Activated CD4-positive, alpha-beta memory T cell treated with anti-CD3 and anti-CD28 coated beads, Interleukin-2, amount 10 ng/mL, durations not matched to agents 7 days and 5 days (primary cell): ENCODE measurements around the gene SLC48A1. TPM values are rescaled to one million over a fixed set of nuclear protein-coding genes. Genes with fewer than 3 reads are reported as not detected.
A peak's percentile ranks its signal among the peaks of the same experiment; 100 is the strongest.

Experiments
- CTCF ChIA-PET: fragments of 350-600 bp; sonication (Branson Sonifier 250); formaldehyde crosslinking; loops from one replicate; lab custom pipeline; 2021; ENCODE audit warnings: antibody characterized with exemption, inconsistent platforms; lab: Charles Lee
- POLR2A ChIA-PET: fragments of 350-600 bp; sonication (Branson Sonifier 250); formaldehyde crosslinking; loops from one replicate; lab custom pipeline; 2021; ENCODE audit warnings: antibody characterized with exemption; lab: Charles Lee
- DNase-seq: peaks from one replicate; pipeline ENCODE4 v3.0.0-alpha.2; 2020
- H3K27ac Mint-ChIP-seq: one replicate; pipeline ENCODE4 v1.8.0; 2021; ENCODE audit warnings: mild to moderate bottlenecking, mixed read lengths
- H3K27me3 Mint-ChIP-seq: one replicate; pipeline ENCODE4 v1.8.0; 2021; ENCODE audit warnings: mixed read lengths
- H3K36me3 Mint-ChIP-seq: one replicate; pipeline ENCODE4 v1.8.0; 2021; ENCODE audit warnings: low read depth, mixed read lengths
- H3K4me1 Mint-ChIP-seq: one replicate; pipeline ENCODE4 v1.8.0; 2021; ENCODE audit warnings: mixed read lengths
- H3K4me3 Mint-ChIP-seq: one replicate; pipeline ENCODE4 v1.8.0; 2021; ENCODE audit warnings: mild to moderate bottlenecking, mixed read lengths
- H3K9me3 Mint-ChIP-seq: one replicate; pipeline ENCODE4 v1.8.0; 2021; ENCODE audit warnings: mixed read lengths
- total RNA-seq, 2 experiments: library from RNA; stranded (reverse); gene quantifications; one replicate each; pipeline ENCODE4 v1.2.3, GENCODE V29; 2021

The SLC48A1 gene
- total RNA-seq, 2 experiments from 2014 or later: 19.4 to 22.6 TPM

GRCh38 chr12:47828008-47828975 lies 55.3 kb downstream of the SLC48A1 start:
- Mint-ChIP-seq H3K4me3 (no peak overlapping the region), H3K27ac (peak overlapping the region; percentile 70), H3K27me3 (no peaks in the 10 kb centered on the region), H3K36me3 (peaks cover 10% of the 10 kb centered on the region), H3K9me3 (no peaks in the 10 kb centered on the region), H3K4me1 (peaks cover 88% of the 10 kb centered on the region)
- DNase-seq: no peak
- CTCF ChIA-PET: interaction anchor here (0.7 to 20.9 kb wide), 7 partner anchors 9 to 87 kb away, joined by 3 to 578 read pairs (median 43); partner anchors contain the start of genes HDAC7 and SLC48A1
- POLR2A ChIA-PET: interaction anchor here (0.5 to 19.3 kb wide), 7 partner anchors 11 to 122 kb away, joined by 3 to 1018 read pairs (median 4); partner anchors contain the start of genes HDAC7, RPAP3 and SLC48A1

DNA sequence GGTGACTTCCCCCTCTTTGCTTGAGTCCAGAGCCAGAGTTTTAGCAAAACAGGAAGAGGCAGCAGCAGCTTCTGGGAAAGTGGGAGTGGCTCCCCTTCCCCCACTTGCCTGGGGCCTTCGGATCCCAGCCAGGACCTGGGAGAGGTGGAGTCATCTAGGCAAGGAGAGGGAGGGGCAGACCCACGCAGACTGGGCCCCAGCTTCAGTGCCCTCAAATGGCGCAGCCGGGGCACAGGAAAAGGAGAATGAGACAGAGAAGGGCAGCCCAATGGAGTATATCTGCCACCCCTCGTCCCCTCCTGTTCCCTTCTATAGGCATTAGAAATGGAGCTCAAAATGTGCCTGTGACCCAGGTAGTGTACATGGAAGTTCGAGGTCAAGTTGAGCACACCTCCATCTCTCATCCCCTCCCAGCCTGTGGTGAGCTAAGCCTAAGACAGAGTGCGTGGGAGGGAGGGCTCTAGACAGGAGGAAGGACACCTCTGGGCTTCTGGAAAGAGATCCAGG lies 56.0 kb downstream of the SLC48A1 start:
- Mint-ChIP-seq H3K36me3 (peaks cover 10% of the 10 kb centered on the region), H3K4me3 (no peak overlapping the region), H3K27me3 (no peaks in the 10 kb centered on the region), H3K27ac (peak overlapping the region; percentile 70), H3K9me3 (no peaks in the 10 kb centered on the region), H3K4me1 (peaks cover 89% of the 10 kb centered on the region)
- CTCF ChIA-PET: interaction anchor here (0.7 to 20.9 kb wide), 7 partner anchors 9 to 87 kb away, joined by 3 to 578 read pairs (median 43); partner anchors contain the start of genes HDAC7 and SLC48A1
- DNase-seq: no peak
- POLR2A ChIA-PET: interaction anchor here (0.9 to 19.3 kb wide), 4 partner anchors 12 to 123 kb away, joined by 3 to 1018 read pairs (median 4); partner anchors contain the start of genes HDAC7 and RPAP3

- H3K4me3 Mint-ChIP-seq: no peak overlapping the region
- no peaks in the 10 kb centered on the region for H3K27me3 Mint-ChIP-seq
- H3K27ac Mint-ChIP-seq: peak overlapping the region; percentile 70
- peaks cover 9% of the 10 kb centered on the region for H3K36me3 Mint-ChIP-seq
- ChIA-PET POLR2A (interaction anchor here (1.0 to 19.3 kb wide), 2 partner anchors 25 to 123 kb away, joined by 3 to 1018 read pairs; partner anchors contain the start of genes HDAC7 and RPAP3), CTCF (interaction anchor here (0.8 to 20.9 kb wide), 6 partner anchors 9 to 87 kb away, joined by 3 to 578 read pairs (median 81); partner anchors contain the start of genes HDAC7 and SLC48A1)
- DNase-seq: no peak
- no peaks in the 10 kb centered on the region for H3K9me3 Mint-ChIP-seq
- H3K4me1 Mint-ChIP-seq: peaks cover 89% of the 10 kb centered on the region
Observed at GRCh38 chr12:47829584-47829983, 56.5 kb downstream of the SLC48A1 start.

Other genes starting within 250 kb of the SLC48A1 start
- 10 to 100 TPM; 38.4 to 40.7 TPM for gene RPAP3, start 67.2 kb upstream of the SLC48A1 start, total RNA-seq
- gene ENDOU, start 47.7 kb upstream of the SLC48A1 start, total RNA-seq: not detected
- gene RAPGEF3, start 14.4 kb upstream of the SLC48A1 start, total RNA-seq: 1 to 10 TPM; 1.4 to 1.6 TPM
- 100 to 1,000 TPM; 315 to 328 TPM for gene HDAC7, start 46.7 kb downstream of the SLC48A1 start, total RNA-seq
- 10 to 100 TPM; 62.9 to 65.5 TPM for gene VDR, start 131.8 kb downstream of the SLC48A1 start, total RNA-seq
- 100 to 1,000 TPM; 139 to 141 TPM for gene TMEM106C, start 190.4 kb downstream of the SLC48A1 start, total RNA-seq
- gene COL2A1, start 231.2 kb downstream of the SLC48A1 start, total RNA-seq: not detected